K562 (cell line): ENCODE measurements around the gene SRCIN1. TPM values are rescaled to one million over a fixed set of nuclear protein-coding genes. Genes with fewer than 3 reads are reported as not detected.

ENCODE experiments used
- BCL6 ChIP-seq: fragments of 250-450 bp; sonication (Bioruptor Pico); IDR thresholded peaks from 2 replicates; pipeline ENCODE4 v1.4.0; 2020
- GTF2F1 ChIP-seq: IDR thresholded peaks from 2 replicates; pipeline ENCODE4 v1.6.1; 2011; ENCODE audit warnings: low read depth, low read length, improper control_type of control experiment
- POU5F1 ChIP-seq: fragments of 150-350 bp; IDR thresholded peaks from 2 replicates; pipeline ENCODE4 v1.6.1; 2014; ENCODE audit warnings: borderline replicate concordance, low read length, low read depth, mild to moderate bottlenecking; ENCODE audit not compliant: partially characterized antibody
- RCOR1 ChIP-seq, 2 experiments: IDR thresholded peaks; 2 replicates each; pipeline ENCODE4 v1.6.1; 2012; ENCODE audit warnings: low read depth in 2 of 2, low read length in 2 of 2, borderline replicate concordance in 1 of 2, improper control_type of control experiment in 1 of 2
- SMARCA5 ChIP-seq: fragments of 450-650 bp; IDR thresholded peaks from 2 replicates; pipeline ENCODE4 v1.6.1; 2016
- SRF ChIP-seq, 2 experiments: fragments of 250-450, 450-650 bp in 1 of 2; sonication (Bioruptor Pico) in 1 of 2; sonication (generic) in 1 of 2; formaldehyde crosslinking; IDR thresholded peaks; 2 replicates each; pipeline versions ENCODE4 v1.5.0 to v1.5.1; 2020 to 2022; ENCODE audit warnings: mild to moderate bottlenecking in 1 of 2, missing genetic modification reagents in 1 of 2
- ZNF586 ChIP-seq: fragments of 450-650 bp; formaldehyde crosslinking; conservative IDR thresholded peaks from 2 replicates; pipeline ENCODE4 v1.4.0; 2020; ENCODE audit warnings: mild to moderate bottlenecking, moderate library complexity
- ZNF75A ChIP-seq: fragments of 450-650 bp; formaldehyde crosslinking; IDR thresholded peaks from 2 replicates; pipeline ENCODE4 v1.4.0; 2020; ENCODE audit warnings: mild to moderate bottlenecking
- polyA plus RNA-seq, 8 experiments: library from polyadenylated mRNA; depleted of rRNA in 4 of 8; stranded (reverse) in 5 of 8; unstranded in 3 of 8; fragments of >200 nt; fragmentation: Nextera tagmentation in 2 of 8; fragmentation: Illumina TruSeq in 1 of 8; extraction: Ambion mirVana in 2 of 8; extraction: Trizol in 1 of 8; gene quantifications; 2 replicates each; pipeline versions ENCODE4 v1.2.1 to v1.2.3, GENCODE V29; 2011 to 2014; ENCODE audit warnings: inconsistent platforms in 1 of 8, missing spikeins in 1 of 8
- total RNA-seq, 7 experiments: library from RNA; depleted of rRNA in 6 of 7; stranded (reverse); fragments of >200 nt in 6 of 7; fragmentation: Illumina TruSeq in 2 of 7; extraction: Trizol in 2 of 7; gene quantifications; 2 replicates each; pipeline versions ENCODE4 v1.2.1 to v1.2.3, GENCODE V29; 2011 to 2021; ENCODE audit warnings: low replicate concordance in 1 of 7
- TF ChIP-seq, protein P1 (sequence below): fragments of 150-350 bp; IDR thresholded peaks from 2 replicates; pipeline ENCODE4 v1.6.1; 2014; ENCODE audit warnings: low read depth, mild to moderate bottlenecking, low read length, borderline replicate concordance
- TF ChIP-seq, protein P2 (sequence below): fragments of 250-450 bp; sonication (Bioruptor Pico); IDR thresholded peaks from 2 replicates; pipeline ENCODE4 v1.8.0; 2022; ENCODE audit warnings: inconsistent platforms

The SRCIN1 gene
- total and polyA plus RNA-seq, 9 of the 15 experiments (the other 6 are each of a cell fraction or from before 2014, with no cell fraction given): 0.09 to 0.33 (median 0.13) TPM; not detected in 6

DNA sequence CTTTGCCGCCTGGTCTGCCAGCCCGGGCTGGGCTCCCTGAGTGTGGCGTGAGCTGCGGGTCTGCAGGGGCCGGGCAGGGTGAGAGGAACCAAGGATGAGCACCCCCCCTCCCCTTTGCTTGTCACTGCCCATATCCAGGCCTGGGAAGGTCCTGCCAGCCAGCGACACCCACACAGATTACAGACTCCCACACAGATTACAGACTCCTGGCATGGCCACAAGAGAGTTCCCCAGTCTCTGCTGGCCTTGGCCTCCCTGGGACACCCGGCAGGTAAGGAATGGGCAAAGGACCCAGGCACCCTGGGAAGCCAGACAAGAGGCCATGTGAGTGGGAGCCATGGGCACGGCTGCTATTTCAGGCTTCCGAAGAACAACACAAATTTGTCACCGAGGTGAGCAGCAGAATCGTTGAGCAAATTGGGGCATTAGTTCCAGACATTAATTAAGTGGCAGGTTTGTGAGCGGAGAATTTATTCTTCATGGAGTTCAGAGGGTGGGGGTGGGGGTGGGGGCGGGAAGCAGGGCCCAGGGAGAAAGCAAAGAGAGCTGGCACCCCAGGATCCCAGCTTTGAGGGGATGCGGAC, 41.4 kb downstream of the SRCIN1 start (continued):
- no peak for TF ChIP-seq POU5F1
- no peak for TF ChIP-seq SMARCA5
- TF ChIP-seq ZNF586 (CRISPR knock-in tag): no peak
- TF ChIP-seq, protein P1, sequence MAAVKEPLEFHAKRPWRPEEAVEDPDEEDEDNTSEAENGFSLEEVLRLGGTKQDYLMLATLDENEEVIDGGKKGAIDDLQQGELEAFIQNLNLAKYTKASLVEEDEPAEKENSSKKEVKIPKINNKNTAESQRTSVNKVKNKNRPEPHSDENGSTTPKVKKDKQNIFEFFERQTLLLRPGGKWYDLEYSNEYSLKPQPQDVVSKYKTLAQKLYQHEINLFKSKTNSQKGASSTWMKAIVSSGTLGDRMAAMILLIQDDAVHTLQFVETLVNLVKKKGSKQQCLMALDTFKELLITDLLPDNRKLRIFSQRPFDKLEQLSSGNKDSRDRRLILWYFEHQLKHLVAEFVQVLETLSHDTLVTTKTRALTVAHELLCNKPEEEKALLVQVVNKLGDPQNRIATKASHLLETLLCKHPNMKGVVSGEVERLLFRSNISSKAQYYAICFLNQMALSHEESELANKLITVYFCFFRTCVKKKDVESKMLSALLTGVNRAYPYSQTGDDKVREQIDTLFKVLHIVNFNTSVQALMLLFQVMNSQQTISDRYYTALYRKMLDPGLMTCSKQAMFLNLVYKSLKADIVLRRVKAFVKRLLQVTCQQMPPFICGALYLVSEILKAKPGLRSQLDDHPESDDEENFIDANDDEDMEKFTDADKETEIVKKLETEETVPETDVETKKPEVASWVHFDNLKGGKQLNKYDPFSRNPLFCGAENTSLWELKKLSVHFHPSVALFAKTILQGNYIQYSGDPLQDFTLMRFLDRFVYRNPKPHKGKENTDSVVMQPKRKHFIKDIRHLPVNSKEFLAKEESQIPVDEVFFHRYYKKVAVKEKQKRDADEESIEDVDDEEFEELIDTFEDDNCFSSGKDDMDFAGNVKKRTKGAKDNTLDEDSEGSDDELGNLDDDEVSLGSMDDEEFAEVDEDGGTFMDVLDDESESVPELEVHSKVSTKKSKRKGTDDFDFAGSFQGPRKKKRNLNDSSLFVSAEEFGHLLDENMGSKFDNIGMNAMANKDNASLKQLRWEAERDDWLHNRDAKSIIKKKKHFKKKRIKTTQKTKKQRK: no peak
- no peak for TF ChIP-seq ZNF75A (CRISPR knock-in tag)
- TF ChIP-seq, protein P2, sequence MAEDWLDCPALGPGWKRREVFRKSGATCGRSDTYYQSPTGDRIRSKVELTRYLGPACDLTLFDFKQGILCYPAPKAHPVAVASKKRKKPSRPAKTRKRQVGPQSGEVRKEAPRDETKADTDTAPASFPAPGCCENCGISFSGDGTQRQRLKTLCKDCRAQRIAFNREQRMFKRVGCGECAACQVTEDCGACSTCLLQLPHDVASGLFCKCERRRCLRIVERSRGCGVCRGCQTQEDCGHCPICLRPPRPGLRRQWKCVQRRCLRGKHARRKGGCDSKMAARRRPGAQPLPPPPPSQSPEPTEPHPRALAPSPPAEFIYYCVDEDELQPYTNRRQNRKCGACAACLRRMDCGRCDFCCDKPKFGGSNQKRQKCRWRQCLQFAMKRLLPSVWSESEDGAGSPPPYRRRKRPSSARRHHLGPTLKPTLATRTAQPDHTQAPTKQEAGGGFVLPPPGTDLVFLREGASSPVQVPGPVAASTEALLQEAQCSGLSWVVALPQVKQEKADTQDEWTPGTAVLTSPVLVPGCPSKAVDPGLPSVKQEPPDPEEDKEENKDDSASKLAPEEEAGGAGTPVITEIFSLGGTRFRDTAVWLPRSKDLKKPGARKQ (CRISPR knock-in tag): no peak
- no peak for TF ChIP-seq BCL6 (CRISPR knock-in tag)
- no peak for TF ChIP-seq GTF2F1
- no peak for TF ChIP-seq RCOR1 (IDR thresholded peaks at IDR 0.05; ENCODE audit: borderline replicate concordance in 1 of 2, low read depth in 2 of 2, low read length in 2 of 2)
- TF ChIP-seq SRF (CRISPR knock-in tag; IDR thresholded peaks at IDR 0.05): no peak
- TF ChIP-seq, all 486 proteins: peak for 0
